Measurements from ENCODE around the gene GFI1.
A peak's percentile ranks its signal among the peaks of the same experiment; 100 is the strongest.

GFI1 gene

DNA sequence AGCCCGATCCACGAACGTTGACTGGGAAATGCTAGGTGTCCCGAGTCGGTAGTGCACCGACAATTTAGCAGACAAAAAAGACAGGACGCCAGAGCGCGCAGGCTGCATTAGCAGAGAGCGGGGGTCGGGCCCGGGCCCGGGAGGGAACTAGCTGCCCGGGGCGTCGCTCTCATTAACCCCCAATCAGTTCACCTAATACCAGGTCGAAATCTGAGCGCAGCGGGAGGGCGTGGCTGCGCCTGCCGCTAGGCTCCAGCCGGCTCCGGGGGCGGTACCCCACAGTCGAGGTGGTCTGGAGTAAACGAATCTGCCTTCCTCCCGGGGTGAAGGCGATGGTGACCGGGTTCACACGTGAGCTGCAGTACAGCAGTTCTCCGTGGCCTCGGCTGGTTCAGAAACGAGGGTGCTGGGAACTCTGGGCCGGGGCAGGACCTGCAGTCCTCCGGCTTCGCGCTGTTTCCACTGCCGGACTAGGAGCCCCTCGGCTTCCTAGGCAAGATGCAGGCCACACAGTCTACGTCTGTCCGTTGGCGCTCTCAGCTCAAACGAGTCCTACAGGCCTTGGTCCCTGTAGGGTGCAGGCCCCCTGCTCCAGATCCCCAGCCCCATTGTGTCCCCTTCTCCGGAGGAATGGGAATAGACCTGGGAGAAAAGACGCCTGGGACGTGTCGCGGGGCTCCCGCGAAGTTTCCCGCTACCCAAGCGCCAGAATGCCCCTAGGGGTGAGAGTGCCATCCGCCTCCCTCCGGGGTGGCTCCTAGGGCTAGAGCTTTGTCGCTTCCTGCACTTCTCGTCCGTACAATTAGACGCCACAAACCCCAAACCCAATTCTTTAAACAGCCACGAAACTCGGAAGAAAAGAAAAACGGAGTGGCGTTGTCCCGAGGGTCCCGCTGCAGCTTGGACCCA, 2.0 kb downstream of the GFI1 start:
- peak overlapping the region; percentile 43 for H3K9ac ChIP-seq (ENCODE audit: insufficient read length)

DNA sequence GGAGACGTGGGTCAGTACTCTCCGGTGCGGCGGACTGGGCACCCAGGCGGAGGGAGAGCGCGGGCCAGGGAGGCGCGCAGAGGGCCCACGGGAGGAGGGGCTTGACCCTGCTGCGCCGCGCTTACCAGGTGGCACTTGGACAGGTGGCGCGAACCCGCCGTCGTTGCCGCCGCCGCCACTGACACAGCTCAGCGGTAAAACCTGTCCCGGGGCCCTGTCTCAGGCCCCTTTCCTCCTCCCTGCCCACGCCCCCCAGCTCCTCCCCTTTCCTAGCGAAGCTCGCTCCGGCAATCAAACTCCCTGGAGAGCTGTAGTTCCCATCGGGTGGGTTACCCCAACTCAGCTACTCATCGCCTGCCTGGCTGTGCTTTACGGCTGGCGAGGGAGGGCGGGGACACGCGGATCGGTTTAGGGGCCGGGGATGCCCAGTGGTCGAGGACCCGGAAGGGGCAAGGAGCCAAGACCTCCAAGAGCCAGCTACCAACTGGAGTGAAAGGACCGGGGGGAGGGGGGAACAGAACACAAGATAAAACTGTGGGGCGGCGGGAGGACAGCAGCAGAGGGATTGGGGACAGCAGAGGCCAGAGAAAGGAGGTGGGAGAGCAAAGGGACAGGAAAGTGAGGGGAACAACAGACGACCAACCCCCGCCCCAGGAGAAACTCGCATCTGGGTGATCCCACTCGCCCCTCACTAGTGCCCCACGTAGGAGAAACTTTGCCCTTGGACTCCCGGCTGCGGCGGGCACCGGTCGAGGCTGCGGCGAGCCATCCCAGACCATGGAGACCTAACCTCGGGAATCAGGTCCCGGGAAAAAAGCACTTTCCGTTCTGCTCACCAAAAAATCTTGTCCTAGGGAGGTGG, 2.9 kb downstream of the GFI1 start:
- Histone ChIP-seq H3K9me3 (ENCODE audit: low read depth, low read length) (no peaks in the 10 kb centered on the region), H3K36me3 (ENCODE audit: insufficient read depth, low read length) (no peaks in the 10 kb centered on the region), H3K4me3 (peak overlapping the region; percentile 84), H3K27ac (no peak overlapping the region), H3K9ac (ENCODE audit: insufficient read length) (peak overlapping the region; percentile 43)
- no peak for TF ChIP-seq POLR2AphosphoS5 (IDR thresholded peaks at IDR 0.05; ENCODE audit: borderline replicate concordance, low read depth, low read length)
- TF ChIP-seq FOXP2 (optimal IDR thresholded peaks at IDR 0.05; ENCODE audit: control extremely low read depth, extremely low read length, insufficient read depth), result no peak
- no peak for TF ChIP-seq EZH2 (IDR thresholded peaks at IDR 0.05)
- DNase-seq (ENCODE audit: low read depth, low spot score), result no peak

More for the DNA sequence above, 2.0 kb downstream of the GFI1 start:
- H3K27ac ChIP-seq, result no peak overlapping the region
- H3K4me3 ChIP-seq, result peak overlapping the region; percentile 84
- no peaks in the 10 kb centered on the region for H3K36me3 ChIP-seq (ENCODE audit: insufficient read depth, low read length)
- no peak for DNase-seq (ENCODE audit: low read depth, low spot score)
- TF ChIP-seq EZH2 (IDR thresholded peaks at IDR 0.05) (no peak), POLR2AphosphoS5 (IDR thresholded peaks at IDR 0.05; ENCODE audit: borderline replicate concordance, low read depth, low read length) (no peak), FOXP2 (optimal IDR thresholded peaks at IDR 0.05; ENCODE audit: control extremely low read depth, extremely low read length, insufficient read depth) (no peak)
- no peaks in the 10 kb centered on the region for H3K9me3 ChIP-seq (ENCODE audit: low read depth, low read length)

DNA sequence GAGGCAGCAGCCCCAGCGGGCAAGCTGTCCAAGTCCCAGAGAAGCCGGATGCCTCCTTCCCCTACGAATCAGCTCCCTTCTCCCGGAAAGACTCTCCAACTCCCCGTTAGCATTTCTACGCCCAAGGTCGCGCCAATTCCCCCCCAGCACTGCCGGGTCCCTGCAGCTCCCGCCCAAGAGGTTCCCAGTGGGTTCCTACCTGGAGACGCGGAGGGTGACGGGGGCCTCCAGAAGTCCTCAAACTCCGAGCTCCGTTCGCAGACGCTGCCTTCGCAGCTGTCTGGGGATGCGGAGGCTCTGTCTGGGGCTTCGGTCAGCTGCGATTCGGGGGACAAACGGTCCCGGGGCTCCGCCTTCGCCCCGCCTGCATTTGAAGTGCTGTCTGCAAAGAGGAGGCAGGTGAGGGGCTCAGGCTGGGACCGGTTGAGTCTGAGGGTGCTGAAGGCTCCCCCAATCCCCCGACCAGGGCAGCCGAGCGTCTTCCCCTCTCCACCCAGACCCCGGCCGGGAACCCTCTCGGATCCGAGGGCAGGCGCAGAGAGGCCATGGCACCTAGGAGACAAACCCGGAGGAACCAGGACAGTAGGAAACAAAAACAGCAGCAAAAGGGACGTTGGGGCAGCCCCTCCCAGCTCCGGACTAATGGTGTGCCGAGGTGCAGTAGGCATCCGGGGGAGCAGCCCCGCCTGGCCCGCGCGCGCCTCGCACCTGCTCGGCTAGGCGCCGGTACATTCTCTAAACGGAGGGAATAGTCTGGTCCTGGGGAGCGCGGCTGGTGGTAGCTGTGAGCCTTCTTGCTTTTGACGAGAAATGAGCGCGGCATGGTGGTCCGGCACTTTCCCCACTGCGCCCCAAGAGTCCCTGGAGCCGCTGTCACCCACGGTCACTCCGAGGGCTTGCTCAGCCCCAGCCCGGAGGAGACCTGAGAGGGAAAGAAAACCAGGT, 3.8 kb downstream of the GFI1 start:
- no peaks in the 10 kb centered on the region for H3K36me3 ChIP-seq (ENCODE audit: insufficient read depth, low read length)
- H3K9me3 ChIP-seq (ENCODE audit: low read depth, low read length), result no peaks in the 10 kb centered on the region
- H3K27ac ChIP-seq, result no peak overlapping the region
- TF ChIP-seq FOXP2 (optimal IDR thresholded peaks at IDR 0.05; ENCODE audit: control extremely low read depth, extremely low read length, insufficient read depth) (no peak), POLR2AphosphoS5 (IDR thresholded peaks at IDR 0.05; ENCODE audit: borderline replicate concordance, low read depth, low read length) (no peak), EZH2 (IDR thresholded peaks at IDR 0.05) (no peak)
- H3K9ac ChIP-seq (ENCODE audit: insufficient read length), result no peak overlapping the region
- DNase-seq (ENCODE audit: low read depth, low spot score), result no peak
- peak overlapping the region; percentile 84 for H3K4me3 ChIP-seq

DNA sequence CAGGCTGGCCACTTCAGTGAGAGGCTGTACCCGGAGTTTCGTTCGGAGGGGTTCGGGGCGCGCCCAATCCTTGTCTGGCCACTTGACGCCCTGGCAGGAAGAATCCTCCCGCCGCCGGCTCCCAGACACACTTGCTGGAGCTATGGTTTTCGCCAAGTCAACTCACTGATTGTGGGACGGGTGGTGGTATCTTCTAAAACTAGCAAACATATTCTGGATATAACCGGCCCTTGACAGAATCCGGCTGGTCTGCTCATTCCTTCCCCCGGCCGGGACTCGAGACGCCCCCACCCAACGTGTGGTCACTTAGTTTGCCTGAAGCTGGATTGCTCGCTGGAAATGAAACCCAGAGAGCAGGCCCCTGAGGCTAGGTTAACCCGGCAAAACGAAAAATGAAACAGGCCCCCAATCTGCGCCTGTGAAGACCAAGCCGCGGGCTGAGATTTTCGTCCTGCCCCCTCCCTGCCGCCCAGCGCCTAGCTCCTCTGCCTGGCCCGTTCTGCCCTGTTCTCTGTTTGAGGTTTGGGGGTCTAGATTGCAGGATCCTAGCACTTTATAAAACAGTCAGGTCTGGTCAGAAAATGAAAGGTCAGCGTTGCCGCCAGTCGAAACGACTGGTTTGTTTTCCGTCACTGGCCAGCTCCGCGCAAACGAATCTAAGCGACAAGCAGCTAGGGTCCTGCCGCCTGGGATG, 4.6 kb downstream of the GFI1 start:
- Histone ChIP-seq H3K4me3 (no peak overlapping the region), H3K36me3 (ENCODE audit: insufficient read depth, low read length) (no peaks in the 10 kb centered on the region), H3K9ac (ENCODE audit: insufficient read length) (no peak overlapping the region), H3K9me3 (ENCODE audit: low read depth, low read length) (no peaks in the 10 kb centered on the region), H3K27ac (no peak overlapping the region)
- no peak for DNase-seq (ENCODE audit: low read depth, low spot score)
- TF ChIP-seq POLR2AphosphoS5 (IDR thresholded peaks at IDR 0.05; ENCODE audit: borderline replicate concordance, low read depth, low read length), result no peak
- no peak for TF ChIP-seq FOXP2 (optimal IDR thresholded peaks at IDR 0.05; ENCODE audit: control extremely low read depth, extremely low read length, insufficient read depth)
- TF ChIP-seq EZH2 (IDR thresholded peaks at IDR 0.05), result no peak

DNA sequence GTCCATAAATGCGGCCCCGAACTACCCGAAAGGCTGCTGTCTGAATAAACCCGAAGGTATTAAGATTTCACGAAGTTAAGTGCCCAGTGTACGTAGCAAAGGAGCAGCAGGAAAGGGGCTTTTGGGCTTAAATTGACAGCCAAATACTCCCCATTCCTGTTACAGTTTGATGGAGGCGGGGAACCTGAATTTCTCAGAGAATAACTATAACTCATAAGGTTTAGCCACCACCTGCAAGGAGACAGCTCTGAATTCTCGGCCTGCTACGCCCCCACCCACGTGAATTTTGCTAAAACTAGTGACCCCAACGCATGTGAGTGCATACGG, 5.2 kb downstream of the GFI1 start:
- DNase-seq (ENCODE audit: low read depth, low spot score), result no peak
- no peak overlapping the region for H3K9ac ChIP-seq (ENCODE audit: insufficient read length)
- no peaks in the 10 kb centered on the region for H3K9me3 ChIP-seq (ENCODE audit: low read depth, low read length)
- TF ChIP-seq FOXP2 (optimal IDR thresholded peaks at IDR 0.05; ENCODE audit: control extremely low read depth, extremely low read length, insufficient read depth) (no peak), EZH2 (IDR thresholded peaks at IDR 0.05) (no peak), POLR2AphosphoS5 (IDR thresholded peaks at IDR 0.05; ENCODE audit: borderline replicate concordance, low read depth, low read length) (no peak)
- H3K4me3 ChIP-seq, result no peak overlapping the region
- H3K27ac ChIP-seq, result no peak overlapping the region
- no peaks in the 10 kb centered on the region for H3K36me3 ChIP-seq (ENCODE audit: insufficient read depth, low read length)

DNA sequence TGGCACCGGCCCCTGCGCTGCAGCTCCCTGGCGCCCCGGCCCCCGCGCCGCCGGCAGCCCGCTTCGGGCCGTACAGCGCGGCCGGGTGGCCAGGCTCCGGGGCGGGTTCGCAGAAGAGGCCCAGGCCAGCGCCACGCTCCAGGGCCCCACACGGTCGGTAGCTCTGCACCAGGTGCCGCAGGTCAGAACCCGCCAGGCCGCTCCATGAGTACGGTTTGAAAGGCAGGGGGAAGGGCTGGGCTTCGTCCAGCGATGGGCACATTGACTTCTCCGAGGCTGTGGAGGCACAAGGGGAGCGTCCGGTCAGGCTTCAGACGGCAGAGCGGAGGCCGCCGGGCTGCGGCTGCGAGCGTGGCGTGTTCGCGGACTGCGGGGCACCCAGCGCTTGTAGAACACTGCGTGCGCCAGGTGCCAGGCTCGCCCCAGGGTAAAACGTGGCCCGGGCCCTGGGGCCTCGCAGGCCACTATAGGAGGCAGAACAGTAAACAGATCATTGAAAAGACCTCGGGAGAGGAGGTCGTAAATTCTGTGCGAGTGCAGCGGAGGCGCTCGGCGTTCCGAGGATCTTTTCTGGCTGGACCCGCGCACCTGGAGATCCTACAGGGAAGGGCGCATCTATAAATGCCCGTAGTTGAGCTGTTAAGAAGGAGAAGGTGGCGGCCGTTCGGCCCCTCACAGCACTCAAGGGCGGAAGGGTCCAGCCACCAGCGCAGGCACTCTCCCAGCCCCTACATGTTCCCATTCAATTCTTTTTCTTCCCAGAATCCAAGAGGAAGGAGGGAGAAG, 5.7 kb downstream of the GFI1 start:
- H3K4me3 ChIP-seq, result no peak overlapping the region
- no peak for DNase-seq (ENCODE audit: low read depth, low spot score)
- H3K27ac ChIP-seq, result no peak overlapping the region

More for the DNA sequence above, 5.7 kb downstream of the GFI1 start:
- Histone ChIP-seq H3K9me3 (ENCODE audit: low read depth, low read length) (no peaks in the 10 kb centered on the region), H3K36me3 (ENCODE audit: insufficient read depth, low read length) (no peaks in the 10 kb centered on the region), H3K9ac (ENCODE audit: insufficient read length) (no peak overlapping the region)
- no peak for TF ChIP-seq EZH2 (IDR thresholded peaks at IDR 0.05)
- no peak for TF ChIP-seq FOXP2 (optimal IDR thresholded peaks at IDR 0.05; ENCODE audit: control extremely low read depth, extremely low read length, insufficient read depth)
- no peak for TF ChIP-seq POLR2AphosphoS5 (IDR thresholded peaks at IDR 0.05; ENCODE audit: borderline replicate concordance, low read depth, low read length)
